ENCODE results near the gene ANKRD40CL. TPM values are rescaled to one million over a fixed set of nuclear protein-coding genes. Genes with fewer than 3 reads are reported as not detected.
"Not testable (repeated sequence)": the region's sequence is repeated elsewhere in the genome, so short reads cannot be mapped to it uniquely, and the experiment has no call there.

The ANKRD40CL gene
- total RNA-seq, 1 donor from 2014 or later: not detected

DNA sequence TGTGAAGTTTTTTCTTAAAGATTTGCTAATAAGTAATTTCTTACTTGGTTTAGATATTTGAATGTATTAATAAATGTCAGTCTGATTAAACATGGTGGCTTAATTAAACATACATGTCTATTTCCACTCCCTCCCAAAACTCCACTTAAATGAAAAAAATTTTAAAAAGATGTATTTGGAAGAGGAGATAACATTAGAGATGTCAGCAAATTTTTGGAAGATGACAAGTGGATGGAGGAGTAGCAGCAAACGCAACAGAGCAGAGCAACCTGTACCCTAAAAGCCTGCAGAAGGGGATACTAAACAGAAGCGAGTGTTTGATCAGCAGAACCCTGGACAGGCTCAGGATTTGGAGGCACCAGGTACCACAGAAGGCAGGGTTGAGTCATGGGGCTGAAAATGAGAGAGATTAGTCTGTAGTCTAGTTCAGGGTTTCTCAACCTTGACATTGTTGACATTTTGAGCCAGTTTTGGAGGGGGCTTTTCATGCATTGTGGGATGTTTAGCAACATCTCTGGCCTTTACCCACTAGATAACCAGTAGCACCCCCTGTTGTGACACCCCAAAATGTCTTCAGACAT, 30.1 kb downstream of the ANKRD40CL start:
- Histone ChIP-seq H3K27me3 (ENCODE audit: control insufficient read depth in 3 of 3, insufficient read depth in 3 of 3, low read length in 3 of 3) (no peaks in the 10 kb centered on the region), H3K9me3 (ENCODE audit: control insufficient read depth in 3 of 3, low read length in 3 of 3) (no peaks in the 10 kb centered on the region), H3K36me3 (ENCODE audit: control insufficient read depth in 3 of 3, insufficient read depth in 3 of 3, low read length in 3 of 3) (peaks cover 14 to 43% (median 26%) of the 10 kb centered on the region in 3 donors), H3K4me1 (ENCODE audit: control insufficient read depth in 3 of 3, insufficient read depth in 3 of 3, low read length in 3 of 3) (peaks cover 6 to 12% (median 8%) of the 10 kb centered on the region in 3 donors), H3K27ac (ENCODE audit: low read depth, low read length) (no peak overlapping the region), H3K9ac (ENCODE audit: low read depth in 1 of 3, low read length in 3 of 3) (no peak overlapping the region), H3K4me3 (ENCODE audit: low read length in 3 of 3) (no peak overlapping the region)

DNA sequence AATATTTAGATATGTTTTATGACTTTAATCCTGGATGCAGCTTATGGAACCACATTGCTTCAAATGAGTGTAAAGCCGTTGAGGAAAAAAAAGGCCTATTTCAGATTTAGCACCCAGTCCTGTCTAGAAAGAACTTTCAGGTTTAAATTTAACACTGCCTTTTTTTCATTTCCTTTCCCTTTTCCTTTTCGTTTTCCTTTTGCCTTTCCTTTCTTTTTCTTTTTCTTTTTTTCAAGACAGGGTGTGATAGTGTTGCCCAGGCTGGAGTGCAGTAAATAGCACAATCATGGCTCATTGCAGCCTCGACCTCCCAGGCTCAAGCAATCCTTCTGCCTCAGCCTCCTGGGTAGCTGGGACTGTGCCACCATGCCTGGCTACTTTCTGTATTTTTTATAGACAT, 32.0 kb downstream of the ANKRD40CL start:
- no peaks in the 10 kb centered on the region for H3K9me3 ChIP-seq (ENCODE audit: control insufficient read depth in 3 of 3, low read length in 3 of 3)
- H3K4me3 ChIP-seq (ENCODE audit: low read length in 3 of 3): no peak overlapping the region
- H3K27ac ChIP-seq (ENCODE audit: low read depth, low read length): no peak overlapping the region
- H3K9ac ChIP-seq (ENCODE audit: low read depth in 1 of 3, low read length in 3 of 3): no peak overlapping the region
- peaks cover 8 to 26% (median 8%) of the 10 kb centered on the region in 3 donors for H3K36me3 ChIP-seq (ENCODE audit: control insufficient read depth in 3 of 3, insufficient read depth in 3 of 3, low read length in 3 of 3)
- peaks cover 4 to 18% (median 10%) of the 10 kb centered on the region in 3 donors for H3K4me1 ChIP-seq (ENCODE audit: control insufficient read depth in 3 of 3, insufficient read depth in 3 of 3, low read length in 3 of 3)
- no peaks in the 10 kb centered on the region for H3K27me3 ChIP-seq (ENCODE audit: control insufficient read depth in 3 of 3, insufficient read depth in 3 of 3, low read length in 3 of 3)

DNA sequence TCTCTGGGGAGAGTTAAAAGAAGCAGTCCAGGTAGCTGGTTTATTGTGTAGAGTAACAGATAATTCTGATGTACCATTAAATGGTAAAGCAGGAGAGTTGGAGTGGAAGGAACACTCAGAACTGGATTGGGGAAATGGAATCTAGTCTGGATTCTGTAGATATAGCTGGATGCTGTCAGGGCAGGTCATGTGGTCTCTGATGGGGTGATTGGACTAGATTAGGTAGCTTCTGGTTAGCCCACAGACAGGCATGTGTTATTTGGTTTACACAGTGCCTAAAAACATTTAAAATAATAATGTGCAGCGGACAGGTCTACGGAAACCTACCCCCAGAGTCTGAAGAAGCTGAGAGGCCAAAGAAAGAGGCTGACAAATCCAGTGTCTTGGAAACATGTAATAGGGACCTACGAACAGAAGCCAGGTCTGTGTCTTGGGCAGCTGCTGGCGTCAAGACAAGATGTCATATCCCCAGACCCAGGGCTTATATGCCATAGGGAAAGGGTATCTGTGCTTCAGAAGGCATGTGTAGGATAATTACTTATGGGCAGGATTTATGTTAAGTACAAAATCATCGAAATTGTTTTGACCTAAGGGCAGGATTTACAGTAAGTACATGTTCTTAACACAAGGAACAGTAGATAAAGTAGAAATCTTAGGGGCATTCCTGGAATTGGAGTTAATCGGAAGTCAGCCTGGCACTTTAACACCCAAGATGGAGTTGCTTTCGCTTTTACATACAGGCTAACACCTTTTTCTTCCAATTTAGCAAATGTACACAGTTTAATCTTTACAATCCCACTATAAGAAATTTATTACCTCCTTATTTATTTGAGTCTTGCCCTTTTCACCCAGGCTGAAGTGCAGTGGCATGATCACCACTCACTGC, 35.5 kb downstream of the ANKRD40CL start:
- no peak overlapping the region for H3K27ac ChIP-seq (ENCODE audit: low read depth, low read length)

DNA sequence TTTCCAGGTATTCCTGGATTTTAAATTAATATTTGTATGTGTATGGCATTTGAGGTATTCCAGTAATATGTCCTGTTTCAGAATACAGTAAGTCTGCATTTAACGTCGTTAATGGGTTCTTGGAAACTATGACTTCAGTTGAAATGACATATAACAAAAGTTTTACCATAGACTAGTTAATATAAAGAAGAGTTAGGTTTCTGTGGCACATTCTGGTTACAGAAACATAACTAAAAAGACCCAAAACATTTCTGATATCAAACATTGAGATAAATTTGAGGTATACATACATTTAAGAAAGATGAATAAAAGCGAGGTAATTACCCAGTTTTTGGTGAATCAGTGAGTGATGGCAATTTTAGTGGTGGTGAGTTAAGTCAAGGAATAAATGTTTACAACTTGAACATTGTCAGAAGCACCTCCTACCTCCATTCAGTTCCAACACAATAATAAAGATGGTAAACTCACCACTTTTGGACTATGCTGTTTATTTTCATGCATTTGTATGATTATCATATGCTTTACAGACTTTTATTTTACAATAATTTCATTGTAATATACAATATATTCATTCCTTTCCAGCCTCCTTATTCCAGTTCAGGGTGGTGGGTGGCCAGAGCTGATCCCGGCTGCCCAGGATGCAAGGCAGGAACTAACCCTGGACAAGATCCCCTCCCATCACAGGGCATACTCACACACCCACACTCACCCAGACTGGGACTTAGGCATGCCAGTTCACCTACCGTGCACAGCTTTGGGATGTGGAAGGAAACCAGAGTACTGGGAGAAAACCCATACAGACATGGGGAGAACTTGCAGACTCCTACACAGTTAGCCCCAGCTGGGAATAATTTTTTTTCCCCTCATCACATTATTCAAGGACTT, 38.2 kb downstream of the ANKRD40CL start:
- Histone ChIP-seq H3K36me3 (ENCODE audit: control insufficient read depth in 3 of 3, insufficient read depth in 3 of 3, low read length in 3 of 3) (no peaks in the 10 kb centered on the region), H3K4me1 (ENCODE audit: control insufficient read depth in 3 of 3, insufficient read depth in 3 of 3, low read length in 3 of 3) (peaks cover 21 to 43% (median 32%) of the 10 kb centered on the region in 3 donors), H3K27ac (ENCODE audit: low read depth, low read length) (no peak overlapping the region), H3K27me3 (ENCODE audit: control insufficient read depth in 3 of 3, insufficient read depth in 3 of 3, low read length in 3 of 3) (no peaks in the 10 kb centered on the region), H3K9ac (ENCODE audit: low read depth in 1 of 3, low read length in 3 of 3) (no peak overlapping the region), H3K9me3 (ENCODE audit: control insufficient read depth in 3 of 3, low read length in 3 of 3) (no peaks in the 10 kb centered on the region), H3K4me3 (ENCODE audit: low read length in 3 of 3) (no peak overlapping the region)

More for the DNA sequence above, 35.5 kb downstream of the ANKRD40CL start:
- H3K4me1 ChIP-seq (ENCODE audit: control insufficient read depth in 3 of 3, insufficient read depth in 3 of 3, low read length in 3 of 3): peaks cover 9 to 26% (median 23%) of the 10 kb centered on the region in 3 donors
- no peak overlapping the region for H3K9ac ChIP-seq (ENCODE audit: low read depth in 1 of 3, low read length in 3 of 3)
- H3K36me3 ChIP-seq (ENCODE audit: control insufficient read depth in 3 of 3, insufficient read depth in 3 of 3, low read length in 3 of 3): peaks cover 0 to 3% (median 0%) of the 10 kb centered on the region in 3 donors
- H3K27me3 ChIP-seq (ENCODE audit: control insufficient read depth in 3 of 3, insufficient read depth in 3 of 3, low read length in 3 of 3): no peaks in the 10 kb centered on the region
- H3K4me3 ChIP-seq (ENCODE audit: low read length in 3 of 3): no peak overlapping the region
- H3K9me3 ChIP-seq (ENCODE audit: control insufficient read depth in 3 of 3, low read length in 3 of 3): no peaks in the 10 kb centered on the region

DNA sequence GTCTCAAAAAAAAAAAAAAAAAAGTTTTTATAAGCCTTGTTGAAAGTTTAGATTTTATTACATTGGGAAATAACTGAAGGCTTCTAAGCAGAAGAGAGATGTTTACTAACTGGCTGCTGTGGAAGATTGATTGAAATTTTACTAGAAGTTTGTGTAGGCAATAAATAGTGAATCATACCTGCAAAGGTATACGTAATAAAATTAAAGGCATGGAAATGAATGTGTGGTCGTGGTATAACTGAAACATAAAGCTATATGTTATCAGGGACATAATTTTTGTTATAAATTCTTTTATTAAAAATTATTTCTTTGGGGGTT, 39.2 kb downstream of the ANKRD40CL start:
- Histone ChIP-seq H3K9me3 (ENCODE audit: control insufficient read depth in 3 of 3, low read length in 3 of 3) (no peaks in the 10 kb centered on the region), H3K36me3 (ENCODE audit: control insufficient read depth in 3 of 3, insufficient read depth in 3 of 3, low read length in 3 of 3) (no peaks in the 10 kb centered on the region), H3K9ac (ENCODE audit: low read depth in 1 of 3, low read length in 3 of 3) (no peak overlapping the region), H3K4me3 (ENCODE audit: low read length in 3 of 3) (no peak overlapping the region), H3K27ac (ENCODE audit: low read depth, low read length) (no peak overlapping the region), H3K27me3 (ENCODE audit: control insufficient read depth in 3 of 3, insufficient read depth in 3 of 3, low read length in 3 of 3) (no peaks in the 10 kb centered on the region), H3K4me1 (ENCODE audit: control insufficient read depth in 3 of 3, insufficient read depth in 3 of 3, low read length in 3 of 3) (peaks cover 30 to 43% (median 37%) of the 10 kb centered on the region in 3 donors)

DNA sequence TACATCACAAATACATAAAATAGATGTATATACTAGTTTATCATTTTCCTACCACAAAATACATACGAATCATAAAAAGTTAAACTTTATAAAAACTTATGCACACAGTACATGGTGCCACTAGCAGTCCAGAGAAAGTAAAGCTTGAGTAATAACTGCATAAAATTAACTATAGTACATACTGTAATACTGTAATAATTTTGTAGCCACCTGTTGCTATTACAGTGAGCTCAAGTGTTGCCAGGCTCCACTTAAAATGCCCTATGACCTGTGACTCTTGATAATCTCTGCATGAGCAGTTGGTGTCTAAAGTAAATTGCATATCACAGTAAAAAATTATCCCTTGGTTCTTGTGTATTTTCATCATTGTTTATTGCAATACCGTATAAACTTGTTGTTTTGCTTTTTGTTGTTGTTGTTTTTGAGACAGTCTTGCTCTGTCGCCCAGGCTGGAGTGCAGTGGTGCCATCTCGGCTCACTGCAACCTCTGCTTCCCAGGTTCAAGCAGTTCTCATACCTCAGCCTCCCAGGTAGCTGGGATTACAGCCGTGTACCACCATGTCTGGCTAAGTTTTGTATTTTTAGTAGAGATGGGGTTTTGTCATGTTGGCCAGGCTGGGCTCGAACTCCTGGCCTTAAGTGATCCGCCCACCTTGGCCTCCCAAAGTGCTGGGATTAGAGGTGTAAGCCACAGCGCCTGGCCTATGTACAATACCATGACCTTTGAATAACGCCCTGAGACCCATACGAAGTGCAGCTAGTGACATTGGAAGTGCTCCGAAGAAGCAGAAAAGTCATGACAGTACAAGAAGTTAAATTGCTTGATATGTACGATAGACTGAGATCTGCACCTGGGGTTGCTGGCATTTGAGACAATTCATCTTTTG, 41.3 kb downstream of the ANKRD40CL start:
- Histone ChIP-seq H3K27ac (ENCODE audit: low read depth, low read length) (peak overlapping the region; percentile 3), H3K36me3 (ENCODE audit: control insufficient read depth in 3 of 3, insufficient read depth in 3 of 3, low read length in 3 of 3) (no peaks in the 10 kb centered on the region), H3K27me3 (ENCODE audit: control insufficient read depth in 3 of 3, insufficient read depth in 3 of 3, low read length in 3 of 3) (no peaks in the 10 kb centered on the region), H3K9me3 (ENCODE audit: control insufficient read depth in 3 of 3, low read length in 3 of 3) (no peaks in the 10 kb centered on the region), H3K9ac (ENCODE audit: low read depth in 1 of 3, low read length in 3 of 3) (peak overlapping the region in 1 of 3 donors; percentile 23), H3K4me3 (ENCODE audit: low read length in 3 of 3) (peak overlapping the region in 1 of 3 donors; percentile 8), H3K4me1 (ENCODE audit: control insufficient read depth in 3 of 3, insufficient read depth in 3 of 3, low read length in 3 of 3) (peaks cover 39 to 61% (median 49%) of the 10 kb centered on the region in 3 donors)

DNA sequence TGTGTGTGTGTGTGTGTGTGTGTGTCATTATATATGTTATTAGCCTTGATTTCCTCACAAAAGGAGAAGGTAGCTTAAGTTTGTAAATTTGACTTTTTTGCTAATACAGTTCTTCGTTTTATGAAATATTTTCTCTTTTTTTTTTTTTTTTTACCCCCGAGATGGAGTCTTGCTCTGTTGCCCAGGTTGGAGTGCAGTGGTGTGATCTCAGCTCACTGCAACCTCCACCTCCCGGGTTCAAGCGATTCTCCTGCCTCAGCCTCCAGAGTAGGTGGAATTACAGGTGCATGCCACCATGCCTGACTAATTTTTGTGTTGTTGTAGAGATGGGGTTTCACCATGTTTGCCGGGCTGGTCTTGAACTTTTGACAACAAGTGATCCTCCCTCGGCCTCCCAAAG, 42.7 kb downstream of the ANKRD40CL start:
- not testable (repeated sequence) for H3K27me3 ChIP-seq (ENCODE audit: control insufficient read depth in 3 of 3, insufficient read depth in 3 of 3, low read length in 3 of 3)

DNA sequence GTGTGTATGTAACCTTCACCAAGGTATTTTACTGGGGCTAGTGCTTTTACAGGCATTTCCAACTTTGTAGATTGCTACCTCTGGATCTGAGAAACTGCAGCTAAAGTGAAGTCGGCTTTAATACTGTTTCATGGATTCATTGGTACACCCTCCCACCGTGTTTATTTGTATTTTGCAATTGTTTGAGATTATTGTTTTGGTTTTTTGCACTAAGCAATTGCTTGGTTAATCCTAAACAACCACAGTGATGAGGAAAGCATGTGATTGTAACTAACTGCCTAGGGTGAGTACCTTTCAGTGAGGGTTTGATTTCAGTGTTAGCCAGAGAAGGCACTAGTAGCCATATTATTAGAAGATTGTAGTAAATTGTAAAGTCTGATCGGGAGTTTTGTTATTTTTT, 44.6 kb downstream of the ANKRD40CL start:
- no peaks in the 10 kb centered on the region for H3K36me3 ChIP-seq (ENCODE audit: control insufficient read depth in 3 of 3, insufficient read depth in 3 of 3, low read length in 3 of 3)
- no peak overlapping the region for H3K9ac ChIP-seq (ENCODE audit: low read depth in 1 of 3, low read length in 3 of 3)
- peak overlapping the region in 1 of 3 donors; percentile 24 for H3K4me3 ChIP-seq (ENCODE audit: low read length in 3 of 3)
- no peaks in the 10 kb centered on the region for H3K27me3 ChIP-seq (ENCODE audit: control insufficient read depth in 3 of 3, insufficient read depth in 3 of 3, low read length in 3 of 3)
- no peaks in the 10 kb centered on the region for H3K9me3 ChIP-seq (ENCODE audit: control insufficient read depth in 3 of 3, low read length in 3 of 3)
- peaks cover 26 to 50% (median 48%) of the 10 kb centered on the region in 3 donors for H3K4me1 ChIP-seq (ENCODE audit: control insufficient read depth in 3 of 3, insufficient read depth in 3 of 3, low read length in 3 of 3)
- H3K27ac ChIP-seq (ENCODE audit: low read depth, low read length): no peak overlapping the region

More for the DNA sequence above, 42.7 kb downstream of the ANKRD40CL start:
- H3K9ac ChIP-seq (ENCODE audit: low read depth in 1 of 3, low read length in 3 of 3); H3K9me3 ChIP-seq (ENCODE audit: control insufficient read depth in 3 of 3, low read length in 3 of 3); H3K27ac ChIP-seq (ENCODE audit: low read depth, low read length); H3K36me3 ChIP-seq (ENCODE audit: control insufficient read depth in 3 of 3, insufficient read depth in 3 of 3, low read length in 3 of 3); H3K4me3 ChIP-seq (ENCODE audit: low read length in 3 of 3): not testable (repeated sequence)
- H3K4me1 ChIP-seq (ENCODE audit: control insufficient read depth in 3 of 3, insufficient read depth in 3 of 3, low read length in 3 of 3): peaks cover 28 to 54% (median 51%) of the 10 kb centered on the region in 3 donors

All from skeletal muscle tissue (tissue), 4 donors.